DMS53 treated with DMSO at 0.1 percent for 48 hours (cell line): ENCODE data around the gene SRC.
A peak's percentile ranks its signal among the peaks of the same experiment; 100 is the strongest.

ENCODE experiments used
- DNase-seq: peaks from one replicate; lab custom pipeline; 2025; ENCODE audit not compliant: unreplicated experiment; lab: John Stamatoyannopoulos, UW

Gene SRC

DNA sequence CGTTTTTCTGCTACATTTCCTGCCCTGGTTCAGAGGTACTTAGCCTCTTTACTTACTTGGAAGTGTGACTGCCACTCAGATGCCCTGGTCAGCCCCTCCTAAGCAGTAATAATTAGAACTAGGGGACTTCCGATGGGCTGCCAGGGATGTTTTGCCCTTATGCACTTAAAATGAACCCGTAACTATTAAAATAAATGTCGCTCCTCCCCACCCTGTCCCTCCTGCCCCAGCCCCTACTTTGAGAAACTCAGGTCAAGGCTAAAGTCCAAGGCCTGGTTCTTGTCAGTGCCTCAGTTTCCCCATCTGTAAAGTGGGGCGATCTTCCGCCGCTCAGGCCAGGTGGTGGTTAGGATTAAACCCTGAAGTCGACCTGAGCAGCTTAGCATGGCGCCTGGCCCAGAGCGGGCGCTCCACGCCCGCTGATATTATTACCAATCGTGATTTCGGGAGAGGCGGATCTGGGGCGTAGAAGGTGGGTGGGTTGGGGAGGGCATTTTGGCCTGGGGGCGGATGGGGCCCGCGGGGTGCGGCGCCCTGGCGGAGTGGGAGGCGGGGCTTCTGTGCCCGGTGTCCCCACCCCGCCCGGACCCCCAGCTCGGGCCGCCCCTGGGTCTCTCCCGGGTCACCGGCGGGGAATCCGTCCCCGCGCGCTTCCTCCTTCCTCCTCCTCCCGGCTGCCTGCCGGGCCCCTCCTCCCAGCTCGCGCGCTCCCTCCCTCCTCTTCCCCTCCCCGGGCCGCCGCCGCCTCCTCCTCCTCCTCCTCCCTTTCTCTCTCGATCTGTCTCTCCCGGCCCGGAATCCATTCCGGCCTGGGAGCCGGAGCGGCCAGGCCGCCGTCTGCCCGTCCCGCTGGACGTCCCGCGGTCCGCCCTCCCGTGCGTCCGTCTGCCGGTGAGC, at the start of gene SRC:
Gene SRC (plus strand): TSS at position 802 of the 897 bp plus-strand sequence. CDS start 38,014 bp downstream, outside the sequence.
- peak; percentile 29 for DNase-seq

DNA sequence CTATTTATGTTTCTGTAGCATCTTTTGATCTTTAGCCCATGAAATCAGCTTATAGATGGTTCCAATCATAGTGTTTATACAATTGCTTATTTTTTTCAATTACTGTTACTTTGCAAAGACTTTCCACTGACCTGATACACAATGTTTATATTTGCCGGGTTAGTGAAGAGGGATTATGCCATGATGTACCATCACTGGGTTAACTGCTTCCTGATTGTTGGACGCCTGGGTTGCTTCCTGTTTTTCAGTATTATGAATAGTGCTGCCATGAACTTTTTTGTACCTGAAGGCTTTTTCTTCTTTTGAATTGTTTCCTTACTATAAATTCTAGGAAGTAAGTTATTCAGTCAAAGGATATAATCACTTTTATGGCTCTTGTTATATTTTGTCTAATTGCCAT, 49.6 kb upstream of the SRC start:
- no peak for DNase-seq

DNA sequence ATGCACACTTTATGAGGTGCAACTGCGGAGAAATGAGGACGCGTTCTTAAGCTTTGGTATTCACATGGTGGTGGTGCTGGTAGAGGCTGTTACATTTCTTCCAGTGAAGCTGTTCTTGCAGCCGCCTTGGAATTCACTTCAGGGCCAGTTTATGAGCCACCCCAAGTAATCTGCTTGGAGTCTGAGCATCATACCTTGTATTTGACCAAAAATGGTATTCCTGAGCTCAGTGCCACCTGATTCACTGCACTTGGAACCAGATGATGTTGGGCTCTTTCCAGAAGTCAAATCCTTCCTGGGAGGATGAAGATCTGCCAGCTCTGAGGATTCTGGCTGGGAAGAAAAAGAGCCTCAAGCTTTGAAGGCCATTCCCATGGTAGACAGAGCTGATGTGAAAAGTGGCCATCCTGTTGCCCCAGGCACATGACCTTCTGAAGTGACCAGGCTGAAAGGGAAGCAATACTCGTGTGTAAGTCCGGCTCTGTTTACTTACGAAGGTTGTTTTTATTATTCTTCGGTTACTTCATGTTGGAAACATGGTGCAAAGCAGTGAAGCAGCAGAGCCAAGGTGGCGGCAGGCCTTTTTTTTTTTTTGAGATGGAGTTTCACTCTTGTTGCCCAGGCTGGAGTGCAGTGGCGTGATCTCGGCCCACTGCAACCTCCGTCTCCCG, 48.7 kb upstream of the SRC start:
- no peak for DNase-seq

DNA sequence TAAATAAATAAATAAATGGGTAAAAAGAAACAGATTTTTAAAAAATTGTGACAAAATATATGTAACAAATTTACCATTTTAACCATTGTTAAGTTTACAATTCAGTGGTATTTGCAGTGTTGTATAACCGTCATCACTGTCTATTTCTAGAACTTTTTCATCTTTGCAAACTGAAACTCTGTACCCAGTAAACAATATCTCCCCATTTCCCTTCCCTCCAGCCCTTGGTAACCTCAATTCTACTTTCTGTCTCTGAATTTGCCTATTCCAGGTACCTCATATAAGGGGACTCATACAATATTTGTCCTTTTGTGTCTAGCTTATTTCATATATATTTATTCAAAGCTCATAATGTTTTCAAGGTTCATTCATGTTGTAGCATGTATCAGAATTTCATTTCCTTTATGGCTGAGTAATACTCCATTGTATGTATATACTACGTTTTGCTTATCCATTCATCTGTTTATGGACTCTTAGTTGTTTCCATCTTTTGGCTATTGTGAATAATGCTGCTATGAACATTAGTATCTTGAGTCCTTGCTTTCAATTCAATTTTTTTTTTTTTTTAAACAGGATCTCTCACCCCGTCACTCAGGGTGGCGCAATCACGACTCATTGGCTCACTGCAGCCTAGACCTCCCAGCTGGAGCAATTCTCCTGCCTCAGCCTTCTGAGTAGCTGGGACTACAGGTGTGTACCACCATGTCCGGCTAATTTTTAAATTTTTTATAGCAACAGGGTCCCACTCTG, 47.6 kb upstream of the SRC start:
- no peak for DNase-seq

DNA sequence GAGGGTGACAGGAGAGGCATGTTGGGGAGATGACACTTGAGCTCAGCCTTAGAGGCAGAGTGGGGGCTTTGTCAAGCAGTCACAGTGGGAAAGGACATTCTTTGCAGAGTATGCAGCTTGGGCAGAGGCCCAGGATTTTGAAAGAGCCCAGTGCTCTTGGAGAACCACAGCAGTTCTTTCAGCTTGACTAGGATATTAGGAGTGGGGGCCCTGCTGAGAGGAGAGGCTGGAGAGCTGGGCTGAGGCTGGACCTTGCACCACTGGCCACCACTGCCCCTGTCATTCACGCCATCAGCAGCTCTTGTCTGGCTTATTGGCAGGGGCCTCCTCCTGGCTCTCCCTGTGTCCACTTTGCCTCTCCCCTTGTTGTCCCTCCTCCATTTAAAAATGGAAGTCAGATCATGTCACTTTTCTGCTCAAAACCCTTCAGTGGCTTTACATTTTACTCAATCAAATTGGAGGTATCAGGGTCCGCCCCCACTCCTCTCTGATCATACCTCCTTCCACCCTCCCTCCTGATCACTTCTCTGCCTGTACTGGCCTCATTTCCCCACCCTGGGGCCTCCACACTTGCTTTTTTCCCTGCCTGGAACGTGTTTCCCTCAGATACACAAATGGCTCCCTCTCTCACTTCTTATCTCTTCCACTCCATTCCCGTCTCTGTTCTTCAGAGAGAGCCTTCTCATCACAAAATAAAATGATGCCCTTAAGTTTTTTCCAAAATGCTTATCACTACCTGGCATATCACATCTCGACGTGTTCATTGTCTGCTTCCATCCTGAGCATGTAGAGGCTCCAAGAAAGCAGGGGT, 46.0 kb upstream of the SRC start:
- no peak for DNase-seq

DNA sequence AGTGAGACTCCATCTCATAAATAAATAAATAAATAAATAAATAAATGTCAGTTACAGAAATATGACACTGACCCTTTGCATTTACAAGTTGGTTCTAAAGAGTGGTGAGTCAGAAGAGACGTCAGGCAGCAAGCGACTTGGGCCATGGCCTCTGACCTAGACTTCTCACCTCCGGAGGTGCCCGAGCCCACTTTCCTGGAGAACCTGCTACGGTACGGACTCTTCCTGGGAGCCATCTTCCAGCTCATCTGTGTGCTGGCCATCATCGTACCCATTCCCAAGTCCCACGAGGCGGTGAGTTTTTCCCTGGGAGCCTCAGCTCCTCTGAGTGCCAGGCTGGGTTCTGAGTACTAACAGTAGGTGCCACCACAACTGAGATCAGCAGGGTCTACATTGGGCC, 44.8 kb upstream of the SRC start:
- no peak for DNase-seq

DNA sequence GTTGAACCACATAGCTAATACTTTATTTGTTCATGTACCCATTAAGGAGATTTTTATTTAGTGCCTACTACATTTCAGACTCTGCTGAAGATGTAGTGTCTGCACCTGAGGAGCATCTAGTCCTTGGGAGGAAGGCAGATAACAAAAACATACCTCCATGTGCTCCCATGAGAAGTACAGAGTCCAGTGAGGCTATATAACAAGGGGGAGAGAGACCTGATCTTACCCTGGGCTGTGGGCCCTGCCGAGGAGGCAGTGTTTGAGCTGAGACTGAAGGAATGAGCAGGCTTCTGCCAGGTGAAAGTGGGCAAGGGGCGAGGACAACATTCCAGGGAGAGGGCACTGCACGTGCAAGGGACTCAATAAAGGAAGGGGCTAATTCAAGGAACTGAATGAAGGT, 44.4 kb upstream of the SRC start:
- no peak for DNase-seq

DNA sequence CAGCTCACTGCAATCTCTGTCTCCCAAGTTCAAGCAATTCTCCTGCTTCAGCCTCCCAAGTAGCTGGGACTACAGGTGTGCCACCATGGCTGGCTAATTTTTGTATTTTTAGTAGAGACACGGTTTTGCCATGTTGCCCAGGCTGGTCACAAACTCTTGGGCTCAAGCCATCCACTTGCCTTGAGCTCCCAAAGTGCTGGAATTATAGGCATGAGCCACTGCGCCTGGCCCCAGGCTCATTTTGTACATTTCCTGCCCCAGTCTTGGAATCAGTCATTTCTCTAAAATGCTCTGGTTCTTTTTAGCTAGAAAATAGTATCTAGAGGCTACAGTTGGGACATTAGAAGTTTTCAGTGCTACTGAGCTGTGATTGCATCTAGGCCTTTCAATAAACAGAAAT, 43.0 kb upstream of the SRC start:
- DNase-seq: no peak

DNA sequence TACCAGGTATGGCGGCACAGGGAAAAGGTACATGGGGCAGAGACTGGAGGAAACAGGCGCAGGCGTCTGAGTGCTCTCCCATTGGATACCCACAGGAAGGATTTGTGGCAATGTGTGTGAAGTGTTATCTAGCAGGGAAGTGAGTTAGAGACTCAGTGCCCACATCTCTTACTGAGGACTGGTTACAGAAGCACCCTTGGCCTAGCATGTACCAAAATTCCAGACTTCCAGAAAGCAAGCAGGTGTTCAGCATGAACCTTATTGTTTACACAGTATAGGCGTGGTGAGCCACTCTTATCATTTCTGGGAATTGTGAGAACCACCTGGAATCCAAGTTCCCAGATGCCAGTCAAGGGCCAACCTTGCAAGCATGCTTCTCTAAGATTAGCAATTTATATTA, 42.3 kb upstream of the SRC start:
- no peak for DNase-seq

DNA sequence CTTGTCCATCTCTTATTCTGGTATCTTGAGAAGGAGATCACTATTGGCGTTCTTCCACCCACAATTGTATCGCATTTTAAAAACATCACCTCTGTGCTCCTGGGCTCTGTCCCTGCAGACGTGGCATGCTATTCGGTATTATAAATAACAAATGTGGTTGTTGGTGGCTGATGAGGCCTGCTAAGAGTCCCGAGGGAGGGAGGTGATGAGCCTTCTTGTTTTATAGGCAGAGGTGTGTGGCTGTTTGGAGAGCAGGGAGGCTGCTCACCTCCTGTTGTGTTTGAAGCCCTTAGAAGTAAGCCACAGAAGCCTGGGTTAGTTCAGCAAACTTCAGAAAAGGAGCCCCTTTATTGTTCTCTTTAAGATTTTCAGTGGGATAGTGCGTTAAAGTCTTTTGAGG, 40.9 kb upstream of the SRC start:
- no peak for DNase-seq

DNA sequence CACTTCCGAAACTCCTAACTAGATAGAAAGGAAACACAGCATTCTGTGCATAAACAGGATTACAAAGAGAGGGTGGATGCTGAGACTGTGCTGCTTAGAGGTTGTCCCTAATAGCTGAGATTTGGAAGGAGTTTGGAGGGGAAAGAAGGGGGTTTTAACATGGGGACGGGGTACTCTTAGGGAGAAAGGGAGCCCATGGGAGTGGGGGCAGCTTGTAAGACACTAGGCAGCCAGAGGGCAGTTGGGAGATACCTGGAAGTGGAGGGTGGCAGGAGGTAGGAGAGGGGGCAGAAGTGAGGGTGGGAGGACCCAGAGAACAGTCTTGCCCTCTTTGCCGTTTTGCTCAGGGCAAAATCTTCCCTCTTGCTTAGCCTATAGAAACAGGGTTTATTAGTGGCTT, 40.1 kb upstream of the SRC start:
- DNase-seq: no peak

DNA sequence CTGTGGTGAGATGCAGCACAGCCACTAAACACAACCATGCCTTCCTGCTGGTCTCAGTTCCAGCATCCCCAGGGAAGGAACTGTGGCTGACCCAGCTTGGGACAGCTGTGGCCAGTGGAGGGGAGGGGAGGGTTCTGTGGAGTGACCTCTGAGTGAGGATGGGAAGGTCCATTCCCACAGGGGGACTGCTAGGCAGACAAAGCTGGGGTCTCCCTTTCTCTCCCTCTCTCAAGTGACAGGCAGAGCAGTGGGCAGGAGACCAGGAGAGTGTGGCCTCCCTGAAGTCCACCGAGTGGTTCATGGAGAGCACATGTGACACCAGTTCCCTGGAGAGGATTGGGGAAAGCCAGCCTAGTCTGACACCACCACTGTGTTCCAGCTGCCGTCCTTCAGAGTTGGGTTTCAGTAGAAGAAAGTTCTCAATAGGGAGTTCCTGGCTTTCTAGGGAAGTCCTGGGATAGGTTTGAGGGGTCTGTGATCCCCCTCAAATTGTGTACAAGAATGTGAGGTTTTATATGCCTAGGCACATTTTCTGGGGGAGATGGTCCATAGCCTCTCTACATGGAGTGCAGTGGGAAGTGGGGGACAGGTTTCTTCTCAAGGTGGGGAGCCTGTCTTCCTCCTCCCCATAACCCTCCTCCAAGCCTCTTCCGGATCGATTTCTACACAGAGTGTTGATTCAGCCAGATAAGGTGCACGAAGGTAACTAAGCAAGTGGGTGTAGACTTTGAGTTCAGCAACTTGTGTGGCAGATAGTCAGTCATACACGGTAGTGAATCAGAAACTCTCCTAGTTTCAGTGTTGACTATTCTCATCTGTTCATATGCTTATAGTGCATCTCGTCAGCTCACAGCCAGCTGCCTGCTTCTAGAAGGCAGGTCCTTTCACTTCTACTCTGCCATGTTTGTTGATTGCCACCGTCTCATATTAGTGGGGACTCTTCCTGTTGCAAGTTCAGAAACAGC, 37.6 kb upstream of the SRC start:
- no peak for DNase-seq

DNA sequence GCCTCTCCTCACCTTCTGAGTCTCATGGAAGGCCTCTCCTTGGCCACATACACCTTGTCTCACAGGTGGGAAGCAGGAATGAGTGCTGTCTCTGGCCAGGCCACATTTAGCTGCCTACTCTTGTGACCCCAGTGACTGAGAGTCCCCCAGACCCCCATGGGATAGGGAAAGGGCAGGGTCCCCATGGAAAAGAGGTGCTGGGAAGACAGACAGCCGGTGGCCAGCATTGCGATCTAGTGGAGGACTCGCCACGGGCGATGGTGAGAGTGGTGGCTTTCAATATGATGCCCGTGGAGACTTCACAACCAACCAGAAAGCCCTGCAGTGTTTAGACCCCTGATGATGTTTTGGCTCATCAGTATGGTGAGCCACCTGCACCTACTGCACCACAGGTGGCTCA, 36.6 kb upstream of the SRC start:
- DNase-seq: no peak

DNA sequence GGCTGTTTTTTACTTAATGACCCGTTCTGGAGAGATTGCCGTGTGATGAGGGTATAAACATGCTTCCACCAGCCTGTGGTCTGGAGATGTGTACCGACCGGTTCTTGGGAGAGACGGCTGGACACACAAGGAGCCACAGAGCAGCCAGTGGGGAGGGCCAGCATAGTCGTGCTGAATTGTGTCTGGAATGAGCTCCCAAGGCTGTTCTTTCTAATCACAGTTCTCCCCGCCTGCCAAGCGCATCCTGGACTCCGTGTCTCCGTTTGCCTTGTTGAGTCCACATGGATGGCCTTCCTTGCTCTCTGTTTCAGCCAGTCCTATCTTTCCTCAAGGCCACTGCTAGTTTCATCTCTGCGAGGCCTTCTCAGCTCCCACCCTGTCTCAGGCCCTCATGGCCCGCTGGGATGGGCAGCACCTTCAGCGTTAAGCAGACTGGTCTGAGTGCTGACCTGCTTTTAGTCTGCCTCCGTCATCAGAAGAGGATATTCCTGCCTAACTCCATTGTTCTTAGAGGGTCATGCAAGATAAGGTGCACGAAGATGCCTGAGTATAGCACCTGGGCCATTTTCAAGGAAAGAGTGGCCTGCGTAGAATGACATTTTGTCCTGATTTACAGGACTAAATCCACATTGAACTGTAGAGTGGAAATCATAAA, 35.9 kb upstream of the SRC start:
- no peak for DNase-seq

DNA sequence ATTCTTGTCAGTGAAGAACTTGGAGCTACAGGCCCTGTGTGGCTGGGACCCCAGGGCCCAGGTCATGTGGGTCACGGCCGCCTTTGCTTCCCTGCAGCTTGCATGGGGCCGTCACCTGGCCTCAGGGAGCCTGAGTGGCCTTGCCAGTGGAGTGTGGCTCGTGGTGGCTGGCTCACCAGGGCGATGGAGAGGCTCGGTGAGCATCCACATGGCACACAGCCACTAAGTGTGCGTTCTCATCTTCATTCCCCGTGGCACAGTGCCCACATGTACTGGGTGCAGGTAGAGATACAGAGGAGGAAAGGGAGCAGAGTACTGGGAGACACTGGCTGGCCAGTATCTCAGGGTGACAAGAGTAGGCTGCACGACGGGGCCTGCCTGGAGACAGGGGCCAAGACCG, 35.0 kb upstream of the SRC start:
- DNase-seq: no peak

DNA sequence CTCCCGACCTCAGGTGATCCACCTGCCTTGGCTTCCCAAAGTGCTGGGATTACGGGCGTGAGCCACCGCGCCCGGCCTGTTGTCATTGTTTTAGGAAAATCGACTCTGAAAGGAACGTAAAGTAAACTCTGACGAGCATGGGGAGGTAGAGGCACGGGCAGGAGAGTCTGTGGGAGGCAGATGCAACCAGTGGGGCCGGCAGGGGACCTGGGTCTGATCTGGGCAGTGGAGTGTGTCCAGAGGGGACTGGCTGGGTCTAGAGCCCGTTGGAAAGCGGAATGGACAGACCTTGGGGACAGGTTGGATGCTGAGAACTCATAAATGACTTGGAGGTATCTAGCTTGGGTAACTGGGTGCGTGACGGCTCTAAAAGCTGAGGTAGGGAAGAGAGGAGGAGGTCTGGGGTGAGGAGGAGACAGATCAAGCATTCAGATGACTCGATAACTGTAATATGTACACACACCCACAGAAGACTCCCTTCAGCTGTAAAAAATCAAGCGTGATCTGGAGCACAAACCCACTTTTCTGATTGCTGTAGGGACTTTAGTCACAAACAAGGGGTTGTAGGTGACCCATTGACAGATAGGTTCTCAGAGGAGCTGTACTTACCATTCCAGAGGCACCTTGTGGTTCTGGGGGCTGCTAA, 34.1 kb upstream of the SRC start:
- DNase-seq: no peak

DNA sequence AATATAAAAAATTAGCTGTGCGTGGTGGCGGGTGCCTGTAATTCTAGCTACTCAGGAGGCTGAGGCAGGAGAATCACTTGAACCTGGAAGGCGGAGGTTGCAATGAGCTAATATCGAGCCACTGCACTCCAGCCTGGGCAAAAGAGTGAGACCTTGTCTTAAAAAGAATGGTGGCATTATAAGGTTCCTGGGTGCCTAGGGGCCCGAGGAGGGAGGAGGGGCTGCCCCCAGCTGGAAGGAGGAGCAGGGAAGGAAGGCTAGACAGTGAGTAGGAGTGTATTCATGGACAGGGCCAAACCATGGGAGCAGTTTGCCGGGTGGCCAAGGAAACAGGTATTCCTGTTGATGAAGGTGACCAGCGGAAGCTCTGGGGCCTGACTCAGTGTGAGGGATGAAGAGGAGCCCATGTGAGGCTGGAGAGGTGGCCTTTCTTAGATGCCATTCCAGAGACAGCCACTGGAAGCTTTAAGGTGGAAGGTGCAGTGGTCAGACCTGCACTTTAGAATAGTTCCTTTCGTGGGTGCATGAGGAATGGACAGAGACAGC, 32.3 kb upstream of the SRC start:
- DNase-seq: no peak

DNA sequence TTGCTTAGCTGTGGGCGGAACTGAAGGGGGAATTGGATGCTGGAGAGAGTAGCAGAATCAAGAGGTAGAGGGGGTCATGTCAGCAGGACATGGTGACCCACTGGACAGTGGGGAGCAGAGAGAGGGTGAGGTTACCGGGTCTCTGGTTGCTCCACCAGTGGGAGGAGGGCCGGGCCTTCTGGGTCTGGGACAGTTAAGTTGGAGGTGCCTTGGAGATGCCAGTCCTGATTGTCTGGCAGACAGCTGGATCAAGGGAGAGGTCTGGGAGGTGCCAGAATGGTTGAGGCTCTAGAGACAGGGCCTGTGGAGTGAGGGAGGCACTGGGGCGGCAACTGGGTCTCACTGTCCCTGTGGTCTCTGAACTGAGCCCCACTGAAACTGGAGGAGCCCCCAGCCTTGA, 31.8 kb upstream of the SRC start:
- DNase-seq: no peak

DNA sequence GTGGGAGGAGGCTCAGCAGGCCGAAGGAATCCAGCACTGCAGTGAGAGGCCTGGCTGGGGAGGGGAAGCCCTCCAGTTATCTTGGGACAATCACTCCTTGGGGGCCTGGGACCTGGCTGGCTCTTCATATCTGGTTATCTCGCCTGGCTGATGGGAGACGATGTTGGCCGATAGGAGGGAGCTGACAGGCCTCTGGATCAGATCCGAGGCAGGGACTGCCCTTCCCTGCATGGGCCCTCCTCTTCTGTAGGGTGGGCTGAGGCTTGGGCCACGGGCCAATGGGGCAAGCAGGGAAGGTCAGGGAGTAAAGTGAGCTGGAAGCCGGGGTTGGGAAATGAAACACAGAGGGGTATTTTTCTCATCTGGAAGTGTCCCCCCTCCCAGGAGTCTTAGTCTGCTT, 31.3 kb upstream of the SRC start:
- no peak for DNase-seq
